HCT116 (cell line): ENCODE data around the gene RC3H1. TPM values are rescaled to one million over a fixed set of nuclear protein-coding genes. Genes with fewer than 3 reads are reported as not detected.

Source experiments
- ATAC-seq: fragments of 200-7000 bp; cut with Tn5 transposase; 2 replicates; pipeline ENCODE4 v1.9.1; 2020; ENCODE audit warnings: mild to moderate bottlenecking, moderate library complexity
- BruUV-seq: library from RNA; stranded (reverse); fragments of 400-500 nt; replicated peaks from 2 replicates; lab custom pipeline; 2021; lab: Mats Ljungman, UMichigan
- CTCF ChIA-PET: fragments of 300-600 bp; sonication (Branson Sonifier 250); formaldehyde crosslinking; loops from one replicate; lab custom pipeline; 2021; ENCODE audit warnings: antibody characterized with exemption; lab: Charles Lee
- POLR2A ChIA-PET: fragments of 300-600, 350-600 bp; sonication (Branson Sonifier 250); formaldehyde crosslinking; loops from one replicate; lab custom pipeline; 2021; ENCODE audit warnings: antibody characterized with exemption; lab: Charles Lee
- RAD21 ChIA-PET, 2 experiments: fragments of 300-600 bp; sonication (Branson Sonifier 250); formaldehyde crosslinking; loops; one replicate each; lab custom pipeline; 2023; ENCODE audit warnings: low total read pairs in 2 of 2; ENCODE audit not compliant: uncharacterized antibody in 2 of 2, unreplicated experiment in 2 of 2, low non-redundant PET in 1 of 2; lab: Charles Lee
- DNase-seq: peaks from one replicate; pipeline ENCODE4 v3.0.0-alpha.2; 2010; ENCODE audit warnings: low read depth, low spot score
- H2AFZ ChIP-seq: fragments of 200-600 bp; shearing (Covaris generic), sonication (generic); 2 replicates; pipeline ENCODE4 v1.6.1; 2017; ENCODE audit warnings: low read depth, mixed run types, mixed read lengths, antibody characterized with exemption, low read length; ENCODE audit not compliant: poor library complexity, severe bottlenecking
- H3K27ac ChIP-seq: 2 replicates; pipeline ENCODE4 v1.5.1; 2012; ENCODE audit warnings: low read depth, low read length
- H3K27me3 ChIP-seq: fragments of 200-600 bp; sonication (generic); 2 replicates; pipeline ENCODE4 v1.6.1; 2016; ENCODE audit warnings: mixed run types, low read length, mixed read lengths; ENCODE audit not compliant: insufficient read depth
- H3K36me3 ChIP-seq, 2 experiments: fragments of 200-500 bp in 1 of 2; fragments of 200-600 bp in 1 of 2; sonication (Bioruptor generic) in 1 of 2; sonication (generic) in 1 of 2; 2 replicates each; pipeline versions ENCODE4 v1.5.1 to v1.6.1; 2014 to 2016; ENCODE audit warnings: low read length in 2 of 2, inconsistent platforms in 1 of 2, mixed read lengths in 1 of 2, mixed run types in 1 of 2; ENCODE audit not compliant: insufficient read depth in 2 of 2, control insufficient read depth in 1 of 2
- H3K4me1 ChIP-seq, 2 experiments: fragments of 200-600 bp in 1 of 2; sonication (generic) in 1 of 2; 2 replicates each; pipeline versions ENCODE4 v1.5.1 to v1.6.1; 2012 to 2017; ENCODE audit warnings: low read length in 2 of 2, inconsistent platforms in 1 of 2, mild to moderate bottlenecking in 1 of 2, mixed read lengths in 1 of 2, mixed run types in 1 of 2, moderate library complexity in 1 of 2; ENCODE audit not compliant: insufficient read depth in 2 of 2, control insufficient read depth in 1 of 2
- H3K4me2 ChIP-seq: fragments of 200-600 bp; sonication (generic); 2 replicates; pipeline ENCODE4 v1.6.1; 2017; ENCODE audit warnings: mixed run types, low read length, mixed read lengths
- H3K4me3 ChIP-seq, 2 experiments: fragments of 200-600 bp in 1 of 2; sonication (generic) in 1 of 2; replicated peaks in 1 of 2; 2 replicates each; pipeline ENCODE4 v1.5.1; 2011 to 2016; ENCODE audit warnings: low read length in 2 of 2, control low read depth in 1 of 2, low read depth in 1 of 2, mild to moderate bottlenecking in 1 of 2, mixed read lengths in 1 of 2, mixed run types in 1 of 2
- H3K79me2 ChIP-seq: fragments of 200-600 bp; sonication (generic); 2 replicates; pipeline ENCODE4 v1.6.1; 2017; ENCODE audit warnings: mild to moderate bottlenecking, mixed run types, low read length, moderate library complexity, mixed read lengths; ENCODE audit not compliant: insufficient read depth
- H3K9ac ChIP-seq: fragments of 200-600 bp; sonication (generic); 2 replicates; pipeline ENCODE4 v1.6.1; 2016; ENCODE audit warnings: low read length, mixed read lengths
- H3K9me2 ChIP-seq: fragments of 200-600 bp; sonication (generic), shearing (Covaris generic); 2 replicates; pipeline ENCODE4 v1.6.1; 2017; ENCODE audit warnings: mixed run types, mild to moderate bottlenecking, moderate library complexity; ENCODE audit not compliant: insufficient read depth
- H3K9me3 ChIP-seq, 2 experiments: fragments of 200-500 bp in 1 of 2; fragments of 200-600 bp in 1 of 2; sonication (Bioruptor generic) in 1 of 2; sonication (generic) in 1 of 2; 2 replicates each; pipeline ENCODE4 v1.6.1; 2014 to 2017; ENCODE audit warnings: low read length in 2 of 2, mixed read lengths in 2 of 2, inconsistent platforms in 1 of 2, low read depth in 1 of 2, mild to moderate bottlenecking in 1 of 2, mixed run types in 1 of 2, moderate library complexity in 1 of 2; ENCODE audit not compliant: control insufficient read depth in 1 of 2, insufficient read depth in 1 of 2
- H4K20me1 ChIP-seq: fragments of 200-600 bp; sonication (generic), shearing (Covaris generic); 2 replicates; pipeline ENCODE4 v1.6.1; 2017; ENCODE audit warnings: mixed run types, mild to moderate bottlenecking, moderate library complexity; ENCODE audit not compliant: insufficient read depth
- CBX3 ChIP-seq: IDR thresholded peaks from 2 replicates; pipeline ENCODE4 v1.6.1; 2012; ENCODE audit warnings: low read depth
- CEBPB ChIP-seq: IDR thresholded peaks from 2 replicates; pipeline ENCODE4 v1.6.1; 2012; ENCODE audit warnings: low read depth
- CTCF ChIP-seq, 3 experiments: fragments of 200-600 bp in 1 of 3; sonication (generic) in 1 of 3; IDR thresholded peaks in 2 of 3; conservative IDR thresholded peaks in 1 of 3; 2 replicates each; pipeline ENCODE4 v1.5.1; 2012 to 2017; ENCODE audit warnings: low read depth in 2 of 3, low read length in 2 of 3, antibody characterized with exemption in 1 of 3, borderline replicate concordance in 1 of 3, control low read depth in 1 of 3, mild to moderate bottlenecking in 1 of 3, mixed read lengths in 1 of 3, mixed run types in 1 of 3, moderate library complexity in 1 of 3; ENCODE audit not compliant: insufficient read depth in 1 of 3
- EGR1 ChIP-seq: IDR thresholded peaks from 2 replicates; pipeline ENCODE4 v1.6.1; 2012; ENCODE audit warnings: low read depth
- ELF1 ChIP-seq: IDR thresholded peaks from 2 replicates; pipeline ENCODE4 v1.6.1; 2012; ENCODE audit warnings: low read depth, borderline replicate concordance
- EZH2 ChIP-seq: fragments of 200-600 bp; sonication (generic); IDR thresholded peaks from 2 replicates; pipeline ENCODE4 v1.6.1; 2017; ENCODE audit warnings: antibody characterized with exemption, mixed run types
- EZH2phosphoT487 ChIP-seq: fragments of 200-600 bp; IDR thresholded peaks from 2 replicates; pipeline ENCODE4 v1.6.1; 2018; ENCODE audit warnings: antibody characterized with exemption, borderline replicate concordance
- FOSL1 ChIP-seq: IDR thresholded peaks from 2 replicates; pipeline ENCODE4 v1.6.1; 2012; ENCODE audit warnings: low read depth
- JUND ChIP-seq: IDR thresholded peaks from 2 replicates; pipeline ENCODE4 v1.6.1; 2012
- POLR2A ChIP-seq: IDR thresholded peaks from 2 replicates; pipeline ENCODE4 v1.7.0; 2011; ENCODE audit warnings: borderline replicate concordance; ENCODE audit not compliant: insufficient read depth, insufficient read length; ENCODE audit errors: extremely low read depth
- RAD21 ChIP-seq: IDR thresholded peaks from 2 replicates; pipeline ENCODE4 v1.6.1; 2012; ENCODE audit warnings: low read depth, mild to moderate bottlenecking
- SIN3A ChIP-seq: IDR thresholded peaks from 2 replicates; pipeline ENCODE4 v1.6.1; 2012; ENCODE audit warnings: low read depth
- SP1 ChIP-seq: IDR thresholded peaks from 2 replicates; pipeline ENCODE4 v1.6.1; 2012; ENCODE audit warnings: low read depth
- SRF ChIP-seq: IDR thresholded peaks from 2 replicates; pipeline ENCODE4 v1.6.1; 2012; ENCODE audit warnings: low read depth
- TCF7L2 ChIP-seq: IDR thresholded peaks from 2 replicates; pipeline ENCODE4 v1.7.0; 2011; ENCODE audit warnings: borderline replicate concordance, inconsistent platforms; ENCODE audit not compliant: insufficient read depth, insufficient read length; ENCODE audit errors: extremely low read depth
- YY1 ChIP-seq: IDR thresholded peaks from 2 replicates; pipeline ENCODE4 v1.6.1; 2011; ENCODE audit warnings: low read length, low read depth, moderate library complexity, mild to moderate bottlenecking; ENCODE audit not compliant: insufficient replicate concordance; ENCODE audit errors: extremely low read depth
- ZNF274 ChIP-seq: fragments of 200-500 bp; sonication (Bioruptor generic); IDR thresholded peaks from 2 replicates; pipeline ENCODE4 v1.6.1; 2014; ENCODE audit warnings: mild to moderate bottlenecking, low read depth, low read length, inconsistent platforms
- intact Hi-C: fragments of 100-400 bp; cut with micrococcal nuclease; formaldehyde crosslinking; loops from 2 replicates; pipeline ENCODE4 v1.10.0; 2022
- total RNA-seq: library from RNA; stranded (reverse); gene quantifications from one replicate; pipeline ENCODE4 v1.2.1, GENCODE V29; 2021; ENCODE audit not compliant: unreplicated experiment
- TF ChIP-seq, protein P1 (sequence below): IDR thresholded peaks from 2 replicates; pipeline ENCODE4 v1.6.1; 2012; ENCODE audit warnings: low read depth
- TF ChIP-seq, protein P2 (sequence below): IDR thresholded peaks from 2 replicates; pipeline ENCODE4 v1.6.1; 2011; ENCODE audit warnings: mild to moderate bottlenecking, low read length, moderate library complexity; ENCODE audit not compliant: insufficient replicate concordance; ENCODE audit errors: extremely low read depth
- TF ChIP-seq, protein P3 (sequence below): IDR thresholded peaks from 2 replicates; pipeline ENCODE4 v1.6.1; 2012

The RC3H1 gene
- total RNA-seq, 1 experiment from 2014 or later: 23.6 TPM

DNA sequence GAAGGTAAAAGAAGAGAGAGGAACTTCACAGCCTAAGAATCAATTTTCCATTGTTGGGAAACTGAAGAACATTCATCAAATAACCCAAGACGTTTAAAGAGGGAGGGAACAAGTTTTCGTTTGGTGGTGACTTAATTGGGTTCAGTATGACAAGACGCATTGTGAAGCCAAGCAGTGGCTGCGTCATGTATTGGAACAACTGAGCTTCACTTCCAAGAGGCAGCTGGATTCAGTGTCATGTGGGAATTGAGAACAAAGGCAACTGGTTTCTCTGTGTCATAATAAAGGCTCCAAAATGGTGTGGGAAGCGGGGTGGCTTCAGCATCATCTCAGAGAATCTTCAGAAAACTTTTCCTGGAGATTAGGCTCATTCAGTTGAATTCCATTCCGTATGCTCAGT, 29.8 kb upstream of the RC3H1 start:
- Histone ChIP-seq H3K4me3 (no peak overlapping the region), H3K27me3 (no peaks in the 10 kb centered on the region), H3K27ac (no peak overlapping the region), H2AFZ (no peak overlapping the region), H3K4me2 (no peak overlapping the region), H4K20me1 (no peaks in the 10 kb centered on the region), H3K9me3 (no peaks in the 10 kb centered on the region), H3K9me2 (no peaks in the 10 kb centered on the region), H3K79me2 (no peaks in the 10 kb centered on the region), H3K9ac (no peak overlapping the region), H3K4me1 (no peaks in the 10 kb centered on the region), H3K36me3 (no peaks in the 10 kb centered on the region)
- RAD21 ChIA-PET: no interaction called here
- POLR2A ChIA-PET: interaction anchor here (1.6 kb wide), 1 partner anchor 184 kb away, joined by 3 read pairs; the partner anchor contains the start of gene ZBTB37
- CTCF ChIA-PET: no interaction called here
- DNase-seq: no peak
- BruUV-seq: no TSS peak
- ATAC-seq: no peak
- TF ChIP-seq ELF1: no peak
- no peak for TF ChIP-seq SIN3A
- no peak for TF ChIP-seq CEBPB
- TF ChIP-seq, protein P1, sequence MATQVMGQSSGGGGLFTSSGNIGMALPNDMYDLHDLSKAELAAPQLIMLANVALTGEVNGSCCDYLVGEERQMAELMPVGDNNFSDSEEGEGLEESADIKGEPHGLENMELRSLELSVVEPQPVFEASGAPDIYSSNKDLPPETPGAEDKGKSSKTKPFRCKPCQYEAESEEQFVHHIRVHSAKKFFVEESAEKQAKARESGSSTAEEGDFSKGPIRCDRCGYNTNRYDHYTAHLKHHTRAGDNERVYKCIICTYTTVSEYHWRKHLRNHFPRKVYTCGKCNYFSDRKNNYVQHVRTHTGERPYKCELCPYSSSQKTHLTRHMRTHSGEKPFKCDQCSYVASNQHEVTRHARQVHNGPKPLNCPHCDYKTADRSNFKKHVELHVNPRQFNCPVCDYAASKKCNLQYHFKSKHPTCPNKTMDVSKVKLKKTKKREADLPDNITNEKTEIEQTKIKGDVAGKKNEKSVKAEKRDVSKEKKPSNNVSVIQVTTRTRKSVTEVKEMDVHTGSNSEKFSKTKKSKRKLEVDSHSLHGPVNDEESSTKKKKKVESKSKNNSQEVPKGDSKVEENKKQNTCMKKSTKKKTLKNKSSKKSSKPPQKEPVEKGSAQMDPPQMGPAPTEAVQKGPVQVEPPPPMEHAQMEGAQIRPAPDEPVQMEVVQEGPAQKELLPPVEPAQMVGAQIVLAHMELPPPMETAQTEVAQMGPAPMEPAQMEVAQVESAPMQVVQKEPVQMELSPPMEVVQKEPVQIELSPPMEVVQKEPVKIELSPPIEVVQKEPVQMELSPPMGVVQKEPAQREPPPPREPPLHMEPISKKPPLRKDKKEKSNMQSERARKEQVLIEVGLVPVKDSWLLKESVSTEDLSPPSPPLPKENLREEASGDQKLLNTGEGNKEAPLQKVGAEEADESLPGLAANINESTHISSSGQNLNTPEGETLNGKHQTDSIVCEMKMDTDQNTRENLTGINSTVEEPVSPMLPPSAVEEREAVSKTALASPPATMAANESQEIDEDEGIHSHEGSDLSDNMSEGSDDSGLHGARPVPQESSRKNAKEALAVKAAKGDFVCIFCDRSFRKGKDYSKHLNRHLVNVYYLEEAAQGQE: no peak
- no peak for TF ChIP-seq JUND
- TF ChIP-seq, protein P2, sequence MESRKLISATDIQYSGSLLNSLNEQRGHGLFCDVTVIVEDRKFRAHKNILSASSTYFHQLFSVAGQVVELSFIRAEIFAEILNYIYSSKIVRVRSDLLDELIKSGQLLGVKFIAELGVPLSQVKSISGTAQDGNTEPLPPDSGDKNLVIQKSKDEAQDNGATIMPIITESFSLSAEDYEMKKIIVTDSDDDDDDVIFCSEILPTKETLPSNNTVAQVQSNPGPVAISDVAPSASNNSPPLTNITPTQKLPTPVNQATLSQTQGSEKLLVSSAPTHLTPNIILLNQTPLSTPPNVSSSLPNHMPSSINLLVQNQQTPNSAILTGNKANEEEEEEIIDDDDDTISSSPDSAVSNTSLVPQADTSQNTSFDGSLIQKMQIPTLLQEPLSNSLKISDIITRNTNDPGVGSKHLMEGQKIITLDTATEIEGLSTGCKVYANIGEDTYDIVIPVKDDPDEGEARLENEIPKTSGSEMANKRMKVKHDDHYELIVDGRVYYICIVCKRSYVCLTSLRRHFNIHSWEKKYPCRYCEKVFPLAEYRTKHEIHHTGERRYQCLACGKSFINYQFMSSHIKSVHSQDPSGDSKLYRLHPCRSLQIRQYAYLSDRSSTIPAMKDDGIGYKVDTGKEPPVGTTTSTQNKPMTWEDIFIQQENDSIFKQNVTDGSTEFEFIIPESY: no peak
- no peak for TF ChIP-seq CBX3
- TF ChIP-seq CTCF (IDR thresholded peaks at IDR 0.05 in 2 of 3, conservative IDR thresholded peaks at IDR 0.05 in 1 of 3; ENCODE audit: borderline replicate concordance in 1 of 3, insufficient read depth in 1 of 3, low read depth in 2 of 3, low read length in 2 of 3): no peak
- TF ChIP-seq, protein P3, sequence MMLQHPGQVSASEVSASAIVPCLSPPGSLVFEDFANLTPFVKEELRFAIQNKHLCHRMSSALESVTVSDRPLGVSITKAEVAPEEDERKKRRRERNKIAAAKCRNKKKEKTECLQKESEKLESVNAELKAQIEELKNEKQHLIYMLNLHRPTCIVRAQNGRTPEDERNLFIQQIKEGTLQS: no peak
- TF ChIP-seq EGR1: no peak
- no peak for TF ChIP-seq POLR2A
- no peak for TF ChIP-seq ZNF274
- TF ChIP-seq YY1: no peak
- no peak for TF ChIP-seq FOSL1
- no peak for TF ChIP-seq RAD21
- TF ChIP-seq EZH2phosphoT487: no peak
- TF ChIP-seq SRF: no peak
- no peak for TF ChIP-seq TCF7L2
- TF ChIP-seq SP1: no peak
- no peak for TF ChIP-seq EZH2
- intact Hi-C loops: no loop called here
